GM19452 (cell line): ENCODE data around the gene KCNQ5.
A peak's percentile ranks its signal among the peaks of the same experiment; 100 is the strongest.
"Not testable (repeated sequence)": the region's sequence is repeated elsewhere in the genome, so short reads cannot be mapped to it uniquely, and the experiment has no call there.

Source experiments
- ATAC-seq: cut with Tn5 transposase; IDR thresholded peaks from one replicate; pipeline ENCODE4 v1.9.1; 2021; ENCODE audit not compliant: unreplicated experiment

The KCNQ5 gene

DNA sequence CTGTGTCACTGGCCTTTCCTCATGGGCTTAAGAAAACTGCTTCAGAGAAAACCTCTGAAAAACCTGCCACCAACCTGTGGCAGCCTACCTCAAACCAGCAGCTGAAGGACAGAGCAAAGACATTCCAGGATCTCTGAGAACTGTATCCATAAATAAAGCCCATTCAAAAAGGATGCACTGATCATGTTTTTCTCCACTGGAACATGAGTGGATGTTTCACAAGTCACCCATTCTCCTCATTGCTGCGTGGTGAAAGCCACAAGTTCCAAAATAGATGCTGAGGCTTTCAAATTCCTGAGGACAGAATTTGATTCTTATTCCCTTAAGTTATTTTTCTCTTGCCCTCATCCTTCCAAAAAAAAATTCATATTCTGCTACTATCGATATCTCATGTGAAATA lies 322.8 kb downstream of the KCNQ5 start:
- no peak for ATAC-seq

DNA sequence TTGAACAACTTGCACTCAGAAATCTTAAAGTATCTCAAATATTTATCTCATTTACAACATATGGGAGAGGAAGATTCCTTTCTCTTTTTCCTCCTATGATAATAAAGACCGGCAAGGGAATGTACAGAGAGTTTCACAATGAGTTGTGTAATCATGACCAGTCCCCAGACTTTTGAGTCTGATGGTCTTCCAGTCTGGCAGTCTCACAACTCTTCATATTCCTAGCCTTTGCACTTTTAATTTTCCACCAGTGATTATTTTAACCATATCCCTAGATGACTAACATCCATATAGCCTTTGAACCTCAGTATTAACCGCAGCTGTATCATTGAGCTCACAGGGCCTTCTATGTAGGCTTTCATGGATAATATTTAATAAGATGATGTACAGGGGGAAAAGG lies 324.9 kb downstream of the KCNQ5 start:
- ATAC-seq = no peak

DNA sequence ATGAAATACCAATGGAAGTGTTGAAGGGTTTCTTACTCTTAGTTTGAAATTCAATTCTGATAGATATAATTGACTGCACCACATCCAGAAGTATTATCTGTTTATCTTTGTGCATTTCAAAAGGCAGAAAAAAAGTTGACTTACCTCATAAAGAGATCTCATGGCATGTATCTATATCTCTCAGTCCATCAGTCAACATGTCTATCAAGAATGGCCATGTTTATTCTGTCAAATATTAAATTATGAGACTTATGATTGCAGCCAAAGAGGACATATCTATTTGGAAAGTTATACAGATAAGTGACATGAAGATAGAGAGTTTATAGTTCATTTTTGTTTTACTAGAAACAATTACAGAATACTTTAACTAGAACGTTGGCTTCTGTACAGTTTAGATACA lies 325.7 kb downstream of the KCNQ5 start:
- ATAC-seq = no peak

DNA sequence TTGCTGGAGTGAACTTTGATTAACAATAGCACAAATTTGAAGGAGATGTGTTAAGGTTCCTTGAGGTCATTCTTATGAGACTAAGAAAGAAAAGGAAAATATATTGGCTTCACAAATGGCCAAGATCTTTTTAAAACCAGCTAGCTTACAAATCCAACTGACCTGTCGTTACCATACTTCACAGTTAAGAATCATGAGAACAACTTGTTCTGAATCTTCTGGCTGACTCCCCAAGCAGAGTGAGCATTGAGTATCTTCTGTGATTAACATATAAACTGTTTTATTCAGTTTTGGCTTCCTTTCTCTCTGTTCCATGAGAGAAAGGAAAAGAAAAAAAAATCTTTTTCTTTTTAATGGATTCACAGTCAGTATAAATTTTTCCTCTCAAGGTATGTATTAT lies 326.3 kb downstream of the KCNQ5 start:
- no peak for ATAC-seq

DNA sequence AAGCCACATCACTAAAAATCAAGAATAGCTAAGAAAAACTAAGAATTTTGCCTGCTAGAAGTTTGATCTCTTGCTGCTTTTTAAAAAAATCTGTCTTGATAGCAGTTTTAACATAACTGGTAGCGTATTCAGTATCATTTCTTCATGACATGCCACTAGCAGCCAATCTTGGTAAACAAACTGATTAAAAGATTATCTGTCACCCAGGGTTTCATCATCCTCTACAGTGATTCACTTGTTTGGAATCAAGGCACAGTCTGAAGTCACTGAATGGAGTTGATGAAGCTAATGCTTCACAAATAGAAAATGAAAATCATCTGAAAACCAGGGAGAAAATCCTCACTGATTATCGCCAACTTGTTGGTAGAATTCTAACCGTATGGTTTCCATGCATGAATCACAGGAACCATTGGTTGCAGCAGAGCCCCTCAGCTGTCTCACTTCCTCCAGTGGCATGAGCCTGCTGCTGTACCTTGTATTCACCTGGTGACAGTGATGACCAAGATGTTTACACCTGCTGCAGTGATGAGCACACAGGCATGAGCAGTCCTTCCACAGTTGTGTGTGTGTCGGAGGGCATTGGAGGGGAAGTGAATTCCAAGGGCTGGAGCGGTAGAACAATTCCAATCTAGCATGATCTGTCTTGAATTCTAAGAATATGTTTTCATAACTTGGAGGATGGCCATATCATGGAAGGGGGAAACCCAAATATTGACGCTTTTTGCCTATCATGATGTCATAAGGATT lies 328.4 kb downstream of the KCNQ5 start:
- ATAC-seq = no peak

DNA sequence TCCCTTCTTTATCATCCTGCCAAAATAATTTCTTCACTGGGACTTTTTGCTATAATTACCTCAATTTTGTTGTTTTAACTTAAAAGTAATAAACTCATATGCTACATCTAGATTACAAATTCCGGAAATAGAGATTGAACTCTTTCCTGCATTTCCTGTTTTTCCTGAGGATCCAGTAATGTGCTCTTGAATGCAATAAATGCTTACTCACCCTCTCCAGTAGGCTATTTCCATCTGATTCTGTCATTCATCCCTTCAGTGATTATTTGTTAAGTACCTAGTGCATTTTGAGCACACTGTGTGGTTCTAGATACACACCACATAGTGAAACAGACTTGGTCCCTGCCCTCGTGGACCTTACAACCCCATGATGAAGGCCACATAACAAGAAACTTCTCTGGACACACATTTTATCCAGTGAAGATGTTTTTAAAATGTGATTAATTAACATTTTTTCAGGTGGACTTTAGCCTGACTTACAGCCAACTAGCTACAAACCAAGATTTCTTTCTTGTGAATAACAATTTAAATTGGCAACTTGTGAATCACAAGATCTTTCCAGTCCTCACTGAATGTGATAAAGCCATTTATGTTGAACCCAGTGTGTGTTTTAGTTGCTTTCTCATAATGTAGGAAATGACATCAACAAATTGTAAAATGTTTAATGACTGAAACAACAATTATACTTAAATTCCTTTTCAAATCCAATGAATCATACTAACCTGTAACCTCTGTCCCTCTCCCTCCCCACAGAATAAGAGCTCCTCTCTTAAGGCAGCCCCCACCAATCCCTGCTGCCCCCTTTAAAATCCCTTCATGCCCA lies 331.2 kb downstream of the KCNQ5 start:
- ATAC-seq = no peak

DNA sequence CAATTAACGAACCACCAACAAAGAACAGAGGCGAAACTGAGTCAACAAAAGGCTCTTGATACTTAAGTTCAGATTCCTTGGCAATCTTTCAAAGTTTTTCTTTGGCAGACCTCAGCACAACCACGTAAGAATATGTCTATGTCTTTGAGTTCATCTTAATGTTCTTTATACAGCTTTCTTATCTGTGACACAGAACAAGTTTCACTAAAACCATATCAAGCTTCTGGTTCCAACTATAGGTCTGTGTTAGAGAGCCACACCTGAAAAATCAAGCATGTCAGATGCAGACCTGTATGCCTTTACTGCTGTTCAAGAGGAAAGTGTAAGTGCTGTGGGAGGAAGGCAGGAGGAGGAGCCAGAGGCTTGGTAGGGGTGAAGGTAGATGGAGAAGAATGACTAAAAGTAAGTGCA lies 332.1 kb downstream of the KCNQ5 start:
- no peak for ATAC-seq

DNA sequence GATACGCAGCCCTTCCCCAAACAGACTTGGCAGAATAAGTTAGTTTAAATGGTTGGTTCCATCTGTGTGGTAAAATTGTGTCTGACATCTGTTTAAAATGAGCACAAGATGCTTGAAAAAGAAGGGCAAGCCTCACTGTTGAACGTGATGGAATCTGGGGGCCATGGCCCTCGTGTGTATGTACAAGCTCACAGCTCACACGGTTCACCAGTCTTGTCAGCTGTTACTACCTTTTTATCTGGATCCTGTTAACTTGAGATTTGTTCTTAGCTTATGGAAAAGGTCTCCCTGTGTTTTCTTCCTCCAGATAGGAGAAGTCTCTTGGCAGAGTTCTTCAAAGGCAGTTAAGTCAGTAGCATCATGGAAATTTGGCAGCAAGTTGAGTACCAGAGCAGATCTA lies 332.9 kb downstream of the KCNQ5 start:
- no peak for ATAC-seq

DNA sequence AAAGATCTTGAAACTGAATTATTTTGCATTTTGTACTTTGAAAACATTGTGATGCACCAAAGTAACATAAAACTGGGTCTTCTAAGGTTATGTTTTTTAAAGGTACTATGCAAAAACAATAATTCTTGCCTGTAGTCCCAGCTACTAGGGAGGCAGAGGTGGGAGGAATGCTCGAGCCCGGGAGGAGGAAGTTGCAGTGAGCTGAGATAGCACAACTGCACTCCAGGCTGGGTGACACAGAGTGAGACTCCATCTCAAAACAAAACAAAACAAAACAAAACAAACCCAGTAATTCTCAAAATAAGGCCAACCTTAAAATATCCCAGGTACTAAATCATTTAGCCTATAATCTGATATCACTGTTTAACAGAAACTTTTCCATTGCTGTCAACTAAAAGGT lies 333.8 kb downstream of the KCNQ5 start:
- ATAC-seq = no peak

DNA sequence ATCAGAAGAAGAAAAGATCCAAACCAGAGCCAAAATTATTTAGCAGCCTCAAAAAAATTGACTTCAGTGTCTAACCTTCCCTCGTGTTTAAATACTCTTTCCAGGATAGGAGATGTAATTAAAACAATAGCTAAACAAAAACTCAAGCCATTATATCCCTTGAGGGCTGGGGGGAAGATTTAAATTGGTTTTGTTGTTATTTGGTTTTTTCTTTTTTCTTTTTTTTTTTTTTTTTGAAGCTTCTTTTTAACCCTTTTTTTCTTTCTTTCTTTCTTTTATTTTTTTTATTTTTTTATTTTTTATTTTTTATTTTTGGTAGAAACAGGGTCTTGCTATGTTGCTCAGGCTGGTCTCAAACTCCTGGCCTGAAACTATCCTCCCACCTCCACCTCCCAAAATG lies 334.4 kb downstream of the KCNQ5 start:
- ATAC-seq = no peak

DNA sequence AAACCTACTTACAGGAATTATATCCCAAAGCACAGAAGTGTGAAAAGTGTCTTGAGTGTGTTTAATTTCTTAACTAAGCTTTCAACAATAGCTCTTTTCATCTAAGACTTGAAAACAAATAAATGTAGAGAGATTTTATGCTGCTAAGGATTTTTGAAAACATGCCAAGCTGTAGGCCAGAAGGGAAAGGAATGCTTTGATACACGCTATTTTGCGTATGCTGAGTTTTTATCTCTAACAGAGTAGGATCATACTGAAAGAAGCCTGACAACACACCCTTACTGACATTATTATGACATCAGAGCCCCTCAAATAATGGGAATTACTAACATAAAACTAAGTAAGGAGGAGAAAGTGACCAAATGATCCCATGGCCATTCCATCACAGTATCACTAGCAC lies 338.0 kb downstream of the KCNQ5 start:
- ATAC-seq = no peak

DNA sequence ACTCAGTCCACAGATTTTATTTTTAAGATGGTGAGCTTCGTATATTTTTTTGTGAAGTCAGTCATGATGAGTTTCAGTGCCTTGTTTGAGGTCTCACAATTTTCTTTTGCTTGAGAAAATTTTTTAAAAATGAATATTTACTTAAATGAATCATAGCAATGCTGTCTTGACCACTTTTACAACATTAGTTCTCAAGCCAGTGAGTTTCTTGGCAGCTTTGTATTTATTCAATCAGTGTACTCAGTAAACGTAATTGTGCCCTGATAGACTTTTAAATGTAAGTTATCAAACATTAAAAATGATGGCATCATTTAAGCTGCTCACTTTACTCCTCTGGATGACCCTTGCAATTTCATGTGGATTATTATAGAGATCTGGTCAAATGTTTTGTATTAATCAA lies 342.1 kb downstream of the KCNQ5 start:
- ATAC-seq = no peak

DNA sequence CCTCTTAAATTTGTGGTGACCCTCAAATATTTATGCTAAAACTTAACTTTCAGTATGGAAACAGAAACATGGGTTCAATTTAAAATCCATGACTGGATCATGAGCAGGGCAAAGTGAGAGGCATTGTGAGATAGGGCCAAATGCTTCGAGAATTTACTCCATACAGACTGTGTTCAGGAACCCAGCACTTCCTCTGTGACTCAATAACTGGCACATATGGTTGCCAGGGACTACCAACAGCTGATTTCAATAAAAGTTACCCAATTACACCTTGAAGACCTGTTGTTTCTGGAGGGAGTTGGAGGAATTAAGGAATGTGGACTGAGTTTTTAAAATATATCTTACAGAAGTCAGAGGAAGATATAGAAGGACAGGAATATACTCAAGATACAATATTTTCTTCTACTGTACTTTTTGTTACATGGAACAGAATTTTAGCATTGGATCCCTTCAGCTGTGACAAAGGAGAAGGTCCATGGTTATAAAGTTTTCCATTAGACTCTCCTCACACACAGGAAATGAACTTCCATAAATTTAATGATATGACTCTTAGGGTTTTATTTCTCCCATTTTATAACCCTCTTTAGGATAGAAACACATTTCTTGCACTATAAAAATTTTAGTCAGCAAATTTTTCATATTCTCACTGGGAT lies 344.9 kb downstream of the KCNQ5 start:
- ATAC-seq = no peak

DNA sequence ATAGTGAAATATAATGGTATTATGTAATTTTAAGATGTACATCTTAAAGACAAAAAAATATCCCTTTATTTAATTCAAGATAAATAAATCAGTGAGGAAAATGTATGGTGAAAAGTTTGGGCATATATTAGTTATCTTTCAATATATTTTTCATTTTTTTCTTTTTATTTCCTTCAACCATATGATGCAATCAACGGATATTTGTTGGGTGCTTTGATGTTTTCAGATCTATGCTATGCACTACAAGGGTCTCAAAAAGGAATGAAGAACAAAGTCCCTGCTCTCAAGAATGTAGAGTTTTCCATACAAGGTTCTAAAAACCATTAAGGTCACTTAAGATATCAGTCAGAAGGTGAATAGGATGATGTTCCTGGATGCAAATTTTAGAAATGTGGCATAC lies 345.5 kb downstream of the KCNQ5 start:
- no peak for ATAC-seq

DNA sequence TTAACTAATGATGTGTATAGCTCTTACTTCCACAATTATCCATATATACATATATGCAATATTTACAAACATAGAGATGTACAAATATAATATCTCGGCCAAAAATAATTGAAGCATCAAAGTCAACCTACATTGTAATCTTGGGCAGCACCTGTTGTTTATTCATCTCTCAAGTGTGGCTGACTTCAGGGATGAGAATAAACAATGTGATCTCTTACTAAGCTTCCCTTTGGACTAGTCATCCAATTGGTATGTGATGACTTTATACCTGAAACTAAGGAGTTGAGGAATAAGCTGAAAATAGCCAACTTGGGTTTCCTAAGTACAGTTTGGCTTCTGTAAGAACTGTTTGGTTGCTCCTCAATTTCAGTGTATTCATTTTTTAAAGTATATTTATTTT lies 346.8 kb downstream of the KCNQ5 start:
- no peak for ATAC-seq

DNA sequence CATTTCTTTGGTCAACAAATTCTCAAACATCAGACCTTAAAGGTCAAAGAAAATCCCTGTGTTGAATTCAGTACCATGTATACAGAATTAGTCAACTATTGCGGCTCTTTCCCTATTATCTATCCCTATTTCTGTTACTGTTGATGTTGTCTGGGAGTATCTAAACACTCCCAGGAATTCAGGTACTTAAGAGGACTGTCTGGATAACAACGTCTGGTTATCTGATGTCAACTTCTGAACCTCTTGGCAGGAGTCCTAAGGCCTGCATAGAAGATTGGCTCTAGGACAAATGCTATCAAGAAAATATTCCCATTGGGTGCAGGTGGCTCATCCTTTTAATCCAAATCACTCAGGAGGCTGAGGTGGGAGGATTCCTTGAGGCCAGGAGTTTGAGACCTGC lies 347.8 kb downstream of the KCNQ5 start:
- no peak for ATAC-seq

DNA sequence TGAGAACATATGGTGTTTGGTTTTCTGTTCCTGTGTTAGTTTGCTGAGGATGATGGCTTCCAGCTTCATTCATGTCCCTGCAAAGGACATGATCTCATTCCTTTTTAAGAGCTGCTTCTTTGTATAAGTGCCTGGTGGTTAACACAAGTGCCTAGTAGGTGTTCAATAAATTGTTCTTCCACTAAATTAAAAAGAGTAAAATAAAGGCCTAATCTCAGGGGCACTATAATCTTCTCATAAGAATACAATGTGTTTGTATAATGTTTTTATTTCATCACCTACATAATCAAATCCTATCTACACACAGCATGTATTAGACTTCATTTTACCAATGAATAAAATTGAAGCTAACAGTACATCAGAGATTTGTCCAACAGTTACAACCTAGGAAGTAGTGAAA lies 350.7 kb downstream of the KCNQ5 start:
- ATAC-seq = no peak

DNA sequence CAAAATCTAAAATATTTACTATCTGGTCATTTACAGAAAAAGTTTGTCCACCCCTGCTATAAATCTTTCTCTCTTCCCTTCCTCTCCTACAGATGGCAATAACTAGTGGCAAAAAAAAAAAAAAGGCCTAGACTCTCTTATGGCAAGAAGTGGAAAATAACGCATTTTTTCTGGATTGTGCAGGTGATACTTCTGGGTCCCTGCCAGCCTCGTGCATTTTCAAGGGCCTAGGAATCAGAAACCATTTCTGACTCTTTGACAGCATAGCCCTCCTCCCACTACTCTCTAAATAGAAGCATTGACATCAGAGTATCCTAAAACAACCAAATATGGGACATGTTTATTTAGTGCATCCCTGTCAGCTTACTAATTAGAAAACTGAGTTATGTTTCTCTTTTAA lies 352.4 kb downstream of the KCNQ5 start:
- no peak for ATAC-seq

DNA sequence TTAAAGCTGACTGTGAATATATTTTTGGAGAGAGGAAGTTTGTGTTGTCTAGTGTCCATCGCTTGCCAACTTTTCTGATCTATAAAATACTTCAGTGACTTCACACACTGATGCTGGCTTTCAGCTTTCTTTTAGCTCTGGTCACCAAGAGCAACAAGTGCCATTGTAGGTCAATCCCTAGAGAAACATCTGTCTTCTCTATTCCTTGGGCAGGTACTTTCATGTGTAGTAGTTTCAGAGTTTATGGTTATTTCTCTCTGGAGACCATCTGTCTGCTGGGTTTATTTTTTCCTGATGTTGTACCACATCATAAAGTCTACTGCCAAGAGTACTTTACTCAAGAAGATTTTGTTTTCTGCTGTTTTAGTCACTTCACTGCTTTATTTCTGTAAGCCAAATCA lies 353.5 kb downstream of the KCNQ5 start:
- no peak for ATAC-seq

DNA sequence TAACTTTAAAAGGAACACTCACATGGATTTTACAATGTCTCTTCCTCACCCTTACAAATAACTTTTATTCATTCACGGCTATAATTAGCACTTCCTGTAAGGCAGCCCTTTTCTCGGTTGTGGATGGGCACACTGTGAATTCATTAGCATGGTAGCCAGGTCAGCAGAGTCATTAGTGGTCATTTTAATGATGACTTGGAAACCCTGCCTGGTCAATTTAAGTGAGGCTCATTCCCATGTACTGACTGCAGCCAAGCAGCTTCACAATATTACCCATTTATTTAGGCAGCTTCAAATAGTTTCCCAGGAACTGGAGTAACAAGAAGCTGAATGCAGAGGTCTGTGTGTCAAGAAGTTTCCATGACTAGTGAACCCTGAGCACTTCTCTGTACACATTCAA lies 354.6 kb downstream of the KCNQ5 start:
- no peak for ATAC-seq

DNA sequence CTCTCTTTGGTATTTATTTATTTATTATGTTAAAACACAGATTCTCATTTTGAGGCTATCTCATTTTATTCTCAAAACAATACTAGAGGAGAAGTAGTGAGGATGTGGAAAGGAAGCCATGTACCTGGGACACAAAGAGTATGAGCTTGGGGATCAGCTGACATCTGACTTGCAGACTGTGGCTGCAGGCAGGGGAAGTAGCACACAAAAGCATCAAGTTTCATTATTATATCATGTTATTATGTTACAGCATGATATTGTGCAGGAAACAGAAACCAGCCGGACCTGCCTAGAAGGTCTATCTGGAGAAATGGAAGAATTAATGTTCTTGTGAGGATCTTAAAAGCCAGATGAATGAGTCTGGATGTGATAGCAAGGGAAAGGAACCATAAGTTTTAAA lies 355.2 kb downstream of the KCNQ5 start:
- ATAC-seq = peak; percentile 92

DNA sequence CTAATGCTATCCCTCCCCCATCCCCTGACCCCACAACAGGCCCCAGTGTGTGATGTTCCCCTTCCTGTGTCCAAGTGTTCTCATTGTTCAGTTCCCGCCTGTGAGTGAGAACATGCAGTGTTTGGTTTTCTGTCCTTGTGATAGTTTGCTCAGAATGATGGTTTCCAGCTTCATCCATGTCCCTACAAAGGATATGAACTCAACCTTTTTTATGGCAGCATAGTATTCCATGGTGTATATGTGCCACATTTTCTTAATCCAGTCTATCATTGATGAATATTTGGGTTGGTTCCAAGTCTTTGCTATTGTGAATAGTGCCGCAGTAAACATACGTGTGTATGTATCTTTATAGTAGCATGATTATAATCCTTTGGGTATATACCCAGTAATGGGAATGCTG lies 356.9 kb downstream of the KCNQ5 start:
- ATAC-seq = not testable (repeated sequence)
